ENCODE data around the gene KANSL1.

GRCh38 chr17:45990886-45991285 is 202.3 kb downstream of the KANSL1 start:
- no peak for TF ChIP-seq USF1 (IDR thresholded peaks at IDR 0.05)
- no peak for TF ChIP-seq YY1 (IDR thresholded peaks at IDR 0.05; ENCODE audit: low read depth)
